Measurements from ENCODE around the gene TMED9.

DNA sequence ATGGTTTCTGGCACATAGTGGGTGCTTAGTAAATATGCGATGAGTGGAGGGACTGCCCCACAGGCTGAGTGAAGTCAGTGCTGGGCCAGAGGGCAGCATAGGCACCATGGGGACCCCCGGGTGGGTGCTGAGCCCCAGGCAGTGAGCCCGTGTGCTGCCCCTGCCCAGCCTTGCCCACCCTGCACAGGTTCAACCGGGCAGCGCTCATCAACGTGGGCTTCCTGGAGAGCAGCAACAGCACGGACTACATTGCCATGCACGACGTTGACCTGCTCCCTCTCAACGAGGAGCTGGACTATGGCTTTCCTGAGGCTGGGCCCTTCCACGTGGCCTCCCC, 15.1 kb downstream of the TMED9 start:
- TF ChIP-seq, protein P1, sequence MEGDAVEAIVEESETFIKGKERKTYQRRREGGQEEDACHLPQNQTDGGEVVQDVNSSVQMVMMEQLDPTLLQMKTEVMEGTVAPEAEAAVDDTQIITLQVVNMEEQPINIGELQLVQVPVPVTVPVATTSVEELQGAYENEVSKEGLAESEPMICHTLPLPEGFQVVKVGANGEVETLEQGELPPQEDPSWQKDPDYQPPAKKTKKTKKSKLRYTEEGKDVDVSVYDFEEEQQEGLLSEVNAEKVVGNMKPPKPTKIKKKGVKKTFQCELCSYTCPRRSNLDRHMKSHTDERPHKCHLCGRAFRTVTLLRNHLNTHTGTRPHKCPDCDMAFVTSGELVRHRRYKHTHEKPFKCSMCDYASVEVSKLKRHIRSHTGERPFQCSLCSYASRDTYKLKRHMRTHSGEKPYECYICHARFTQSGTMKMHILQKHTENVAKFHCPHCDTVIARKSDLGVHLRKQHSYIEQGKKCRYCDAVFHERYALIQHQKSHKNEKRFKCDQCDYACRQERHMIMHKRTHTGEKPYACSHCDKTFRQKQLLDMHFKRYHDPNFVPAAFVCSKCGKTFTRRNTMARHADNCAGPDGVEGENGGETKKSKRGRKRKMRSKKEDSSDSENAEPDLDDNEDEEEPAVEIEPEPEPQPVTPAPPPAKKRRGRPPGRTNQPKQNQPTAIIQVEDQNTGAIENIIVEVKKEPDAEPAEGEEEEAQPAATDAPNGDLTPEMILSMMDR (IDR thresholded peaks at IDR 0.05), result no peak
- TF ChIP-seq POLR2A (IDR thresholded peaks at IDR 0.05), result no peak

Measured in thyroid gland (tissue), 4 donors.